ENCODE measurements around the gene ERC2.

Gene ERC2

DNA sequence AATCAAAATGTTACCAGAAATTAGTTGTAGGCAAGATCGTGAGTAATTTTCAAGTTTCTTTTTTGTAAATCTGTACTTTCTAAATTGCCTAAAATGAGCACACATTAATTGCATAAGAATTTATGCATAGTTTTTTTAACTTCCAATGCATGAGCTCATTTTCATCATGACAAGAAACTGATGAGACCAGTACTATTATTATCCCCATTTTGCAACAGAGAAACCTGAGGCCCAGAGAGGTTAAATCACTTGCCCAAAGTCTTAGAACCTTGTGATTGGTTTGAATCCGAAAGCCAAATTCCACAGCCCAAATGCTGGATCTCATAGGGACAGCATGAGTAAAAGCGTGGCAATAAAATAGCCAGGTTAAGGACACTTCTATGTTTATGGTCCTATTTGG, 274.7 kb downstream of the ERC2 start:
- in situ Hi-C loops (cut with MboI; ENCODE audit: low sequenced_read_pairs), result no loop called here

DNA sequence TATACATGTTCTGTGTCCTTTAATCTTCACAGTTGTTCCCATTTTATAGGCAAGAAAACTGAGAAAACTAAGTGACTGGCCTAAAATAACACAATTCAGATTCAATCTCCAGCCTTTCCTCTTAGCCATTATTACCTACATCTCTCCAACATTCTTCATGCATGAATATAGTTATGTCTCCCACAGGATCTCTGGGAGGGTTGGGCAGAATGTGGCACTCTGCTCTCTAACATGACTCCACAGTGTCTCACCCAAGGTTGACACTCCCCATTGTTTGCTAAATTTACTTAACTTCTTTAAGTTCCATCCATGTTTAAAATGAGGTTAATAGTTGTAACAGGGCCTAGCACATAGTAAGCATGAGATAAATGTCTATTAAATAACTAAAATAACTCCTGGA, 276.3 kb downstream of the ERC2 start:
- in situ Hi-C loops (cut with MboI; ENCODE audit: low sequenced_read_pairs), result no loop called here

DNA sequence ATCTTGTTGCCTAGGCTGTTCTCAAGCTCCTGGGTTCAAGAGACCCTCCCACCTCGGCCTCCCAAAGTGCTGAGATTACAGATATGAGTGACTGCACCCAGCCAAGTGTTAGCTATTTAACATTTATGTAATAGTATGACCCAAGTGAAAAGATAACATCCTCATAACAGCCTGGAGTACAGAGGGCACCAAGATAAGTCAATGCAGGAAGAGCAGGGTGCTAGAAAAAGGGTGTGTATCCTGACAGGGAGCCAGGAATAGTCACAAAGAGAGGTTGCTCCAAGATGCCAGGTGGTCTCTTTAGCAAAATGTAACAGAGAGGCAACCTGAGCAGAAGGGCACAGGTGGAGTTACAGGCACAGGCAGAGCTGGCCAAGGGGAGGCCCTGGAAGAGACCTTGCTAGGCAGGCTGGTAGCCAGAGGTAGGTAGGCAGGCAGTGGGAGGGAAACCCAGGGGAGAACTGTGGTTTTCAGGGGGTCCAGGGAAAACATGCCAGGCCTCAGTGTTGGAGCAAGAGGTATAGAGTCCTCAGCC, 277.4 kb downstream of the ERC2 start:
- in situ Hi-C loops (cut with MboI; ENCODE audit: low sequenced_read_pairs), result no loop called here

DNA sequence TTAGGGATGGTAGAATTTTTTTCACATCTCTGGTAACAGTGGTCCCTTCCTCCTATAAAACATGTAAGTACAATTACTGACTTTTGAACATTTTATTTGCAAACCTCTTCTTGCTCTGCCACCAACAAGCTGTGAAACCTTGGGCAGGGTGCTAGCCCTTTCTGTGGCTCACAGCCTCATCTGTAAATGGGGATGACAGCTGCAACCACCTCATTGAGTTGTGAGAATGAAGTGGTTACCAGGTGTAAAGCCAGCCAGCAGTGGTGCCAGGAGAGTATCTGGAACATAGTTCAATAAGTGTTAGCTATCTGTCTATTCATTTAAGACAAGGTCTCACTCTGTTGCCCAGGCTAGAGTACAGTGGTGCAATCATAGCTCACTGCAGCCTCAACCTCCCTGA, 278.1 kb downstream of the ERC2 start:
- in situ Hi-C loops (cut with MboI; ENCODE audit: low sequenced_read_pairs), result no loop called here

DNA sequence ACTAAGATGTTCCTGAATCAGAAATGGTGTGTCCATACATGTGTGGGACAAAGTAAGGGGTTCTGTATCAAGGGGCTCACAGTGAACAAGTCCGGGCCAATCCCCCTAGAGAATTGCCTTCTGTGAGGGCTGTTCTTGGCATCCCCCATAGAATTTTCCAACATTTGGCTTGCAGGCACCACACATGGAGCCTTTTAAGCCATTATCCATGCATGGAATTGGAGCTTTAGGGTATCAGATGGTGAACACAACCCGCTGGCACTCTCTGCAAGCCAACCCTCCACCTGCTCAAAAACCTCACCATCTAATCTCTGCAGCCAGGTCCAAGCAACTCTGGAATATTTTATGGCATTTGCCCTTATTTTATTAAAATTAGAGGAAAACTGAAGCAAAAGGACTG, 278.7 kb downstream of the ERC2 start:
- in situ Hi-C loops (cut with MboI; ENCODE audit: low sequenced_read_pairs), result no loop called here

DNA sequence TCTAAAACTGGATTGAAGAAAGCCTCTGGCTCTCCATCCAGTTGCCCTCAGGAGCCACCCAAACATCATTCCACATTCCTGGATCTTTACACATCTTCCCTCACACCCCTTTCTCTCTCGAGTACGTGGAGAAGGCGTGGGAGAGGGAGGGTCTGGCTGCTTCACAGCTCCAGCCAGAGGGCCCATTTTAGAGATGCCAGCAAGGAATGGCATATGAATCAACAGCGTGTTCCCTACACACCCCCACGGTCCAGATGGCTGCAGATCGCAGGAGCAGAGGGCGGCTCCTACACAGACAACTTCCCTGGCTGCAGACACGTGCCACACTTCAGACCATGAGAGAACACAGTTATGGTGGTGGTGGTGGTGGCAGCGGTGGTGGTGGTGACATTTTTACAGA, 280.1 kb downstream of the ERC2 start:
- in situ Hi-C loops (cut with MboI; ENCODE audit: low sequenced_read_pairs), result no loop called here

DNA sequence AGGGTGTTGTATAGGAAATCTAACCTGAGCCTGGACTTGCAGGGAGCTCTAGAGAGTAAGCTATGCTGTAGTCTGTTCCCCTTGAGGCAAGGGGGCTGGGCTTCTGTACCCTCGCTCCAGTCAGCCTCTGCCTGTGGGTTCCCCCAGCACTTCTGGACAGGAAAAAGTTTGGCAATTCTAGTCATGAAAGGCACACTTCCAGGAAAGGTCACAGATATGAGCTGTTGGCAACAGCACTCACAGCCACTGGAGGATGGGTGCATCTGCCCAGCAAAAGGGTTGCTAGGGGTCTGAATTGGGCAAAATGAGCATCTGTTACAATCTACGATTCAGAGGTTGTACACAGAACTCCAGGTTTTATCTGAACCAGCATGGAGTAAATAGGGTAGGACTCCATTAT, 281.2 kb downstream of the ERC2 start:
- in situ Hi-C loops (cut with MboI; ENCODE audit: low sequenced_read_pairs), result no loop called here

DNA sequence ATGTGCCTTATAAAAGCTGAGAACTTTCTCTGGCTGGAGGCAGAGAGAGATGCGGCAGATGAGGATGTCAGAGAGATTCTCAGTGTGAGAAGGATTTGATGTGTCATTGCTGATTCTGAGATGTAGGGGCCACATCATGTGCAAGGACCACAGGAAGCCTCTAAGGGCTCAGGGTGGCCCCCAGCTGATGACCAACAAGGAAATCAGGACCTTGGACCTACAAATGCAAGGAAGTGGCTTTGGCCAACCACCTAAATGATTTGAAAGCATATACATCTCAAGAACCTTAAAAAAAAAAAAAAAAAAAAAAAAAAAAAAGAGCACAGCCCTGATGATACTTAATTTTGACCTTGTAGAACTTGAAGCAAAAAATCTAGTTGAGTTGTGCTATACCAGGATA, 282.4 kb downstream of the ERC2 start:
- in situ Hi-C loops (cut with MboI; ENCODE audit: low sequenced_read_pairs), result no loop called here

DNA sequence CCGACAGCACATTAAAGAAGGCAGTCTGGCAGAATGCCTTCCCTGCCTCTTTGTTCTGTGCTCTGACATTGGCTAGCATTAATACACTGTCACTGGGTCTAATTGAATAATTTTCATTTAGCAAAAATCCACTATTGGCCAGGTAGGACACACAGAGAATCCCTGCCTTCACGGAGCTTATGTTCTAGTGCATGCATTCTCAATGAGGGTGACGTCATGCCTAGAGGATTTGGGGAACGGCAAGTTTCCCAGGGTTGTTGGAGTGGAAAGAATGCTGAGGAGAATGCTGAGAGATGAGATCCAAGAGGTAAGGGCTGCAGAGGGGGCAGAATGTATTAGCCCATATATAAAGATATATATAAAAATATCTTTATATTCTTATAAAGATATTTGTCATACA, 284.7 kb downstream of the ERC2 start:
- in situ Hi-C loops (cut with MboI; ENCODE audit: low sequenced_read_pairs), result no loop called here

DNA sequence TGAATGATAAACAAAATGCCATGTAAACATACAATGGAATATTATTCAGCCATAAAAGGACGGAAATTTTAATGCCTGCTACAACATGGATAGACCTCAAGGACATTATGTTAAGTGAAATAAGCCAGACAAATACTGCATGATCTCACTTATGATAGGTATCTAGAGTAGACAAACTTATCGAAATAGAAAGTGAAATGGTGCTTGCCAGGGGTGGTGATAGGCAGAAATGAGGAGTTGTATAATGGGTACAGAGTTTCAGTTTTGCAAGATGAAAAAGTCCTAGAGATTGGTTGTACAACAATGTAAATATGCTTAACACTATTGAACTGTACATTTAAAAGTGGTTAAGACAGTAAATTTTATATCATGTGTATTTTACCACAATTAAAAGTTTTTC, 287.8 kb downstream of the ERC2 start:
- in situ Hi-C loops (cut with MboI; ENCODE audit: low sequenced_read_pairs), result no loop called here

DNA sequence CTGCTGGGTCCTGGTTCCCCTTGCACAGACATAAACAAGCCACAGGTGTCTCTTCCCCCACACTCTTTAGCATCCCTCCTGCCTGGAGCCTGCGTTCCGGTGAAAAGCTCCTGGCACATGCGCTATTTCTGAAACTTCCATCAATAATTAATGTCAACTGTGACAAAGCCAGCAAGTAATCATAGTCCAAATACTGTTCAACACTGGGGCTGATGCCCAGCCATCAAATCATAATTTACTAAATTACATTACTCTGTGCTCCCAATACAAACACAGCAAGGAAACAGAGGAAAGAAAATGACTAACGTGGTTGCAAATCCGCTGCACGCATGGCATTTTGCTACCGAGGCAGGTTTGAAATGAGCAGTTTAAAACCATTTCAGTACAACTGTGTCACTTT, 294.7 kb downstream of the ERC2 start:
- in situ Hi-C loops (cut with MboI; ENCODE audit: low sequenced_read_pairs), result no loop called here

DNA sequence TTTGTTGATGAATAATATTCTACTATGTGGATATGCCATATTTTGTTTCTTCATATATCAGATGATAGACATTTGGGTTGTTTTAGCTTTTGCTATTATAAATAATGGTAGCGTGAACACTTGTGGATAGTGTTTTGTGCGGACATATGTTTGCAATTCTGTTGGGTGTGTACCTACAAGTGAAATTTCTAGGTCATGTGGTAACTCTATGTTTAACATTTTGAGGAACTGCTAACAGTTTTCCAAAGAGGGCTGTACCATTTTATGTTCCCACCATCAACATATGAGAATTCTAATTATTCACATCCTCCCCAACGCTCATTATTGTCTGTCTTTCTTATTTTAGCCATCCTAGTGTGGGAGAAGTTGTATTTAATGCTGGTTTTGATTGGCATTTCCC, 303.8 kb downstream of the ERC2 start:
- in situ Hi-C loops (cut with MboI; ENCODE audit: low sequenced_read_pairs), result no loop called here

DNA sequence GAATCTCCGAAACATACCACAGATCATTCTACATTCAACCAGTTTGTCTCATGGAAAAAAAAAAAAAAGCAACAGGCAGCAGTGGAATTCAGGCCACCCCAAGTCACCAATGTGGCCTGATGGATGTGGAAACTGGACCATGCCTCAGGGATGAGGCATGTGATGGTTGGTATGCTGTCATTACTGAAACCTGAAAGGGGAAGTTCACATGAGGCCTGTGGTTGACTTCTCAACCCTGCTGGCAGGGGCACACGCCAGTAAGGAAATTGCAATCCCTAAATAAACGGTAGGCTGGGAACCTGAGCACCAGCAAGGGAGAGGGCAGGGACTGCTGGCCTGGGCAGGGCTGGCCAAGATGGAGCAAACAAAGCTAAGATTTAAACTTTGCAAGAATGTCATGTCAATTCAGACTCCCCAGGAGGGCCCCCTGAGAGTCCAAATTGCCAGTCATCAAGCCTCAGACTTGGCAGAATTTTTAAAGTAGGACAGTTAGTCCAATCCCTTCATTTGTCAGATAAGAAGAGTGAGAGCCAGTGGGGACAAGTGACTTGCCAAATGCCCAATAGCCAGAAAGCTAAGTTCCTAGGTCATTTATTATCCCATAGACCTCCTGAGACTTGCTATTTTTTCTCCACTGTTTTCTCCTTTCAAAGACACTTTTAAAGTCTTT, 310.4 kb downstream of the ERC2 start:
- in situ Hi-C loops (cut with MboI; ENCODE audit: low sequenced_read_pairs), result no loop called here

DNA sequence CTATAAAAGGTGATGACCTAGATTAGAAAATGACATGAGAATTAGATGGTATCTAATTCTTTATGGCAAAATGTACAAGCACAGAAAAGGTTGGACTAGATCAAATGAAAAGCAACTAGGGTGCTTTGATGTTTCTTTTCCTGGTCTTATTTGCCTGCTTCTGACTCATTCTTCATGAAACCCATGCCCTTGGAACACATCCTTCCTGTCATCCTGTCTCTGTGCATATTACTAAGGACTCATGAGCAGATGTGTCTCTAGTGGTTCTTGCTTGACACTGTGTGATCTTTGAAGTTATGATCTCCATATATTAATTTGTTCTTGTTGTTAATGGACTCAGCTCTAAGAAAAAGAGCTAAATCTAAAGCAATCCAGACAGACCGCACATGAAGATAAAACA, 314.0 kb downstream of the ERC2 start:
- in situ Hi-C loops (cut with MboI; ENCODE audit: low sequenced_read_pairs), result no loop called here

DNA sequence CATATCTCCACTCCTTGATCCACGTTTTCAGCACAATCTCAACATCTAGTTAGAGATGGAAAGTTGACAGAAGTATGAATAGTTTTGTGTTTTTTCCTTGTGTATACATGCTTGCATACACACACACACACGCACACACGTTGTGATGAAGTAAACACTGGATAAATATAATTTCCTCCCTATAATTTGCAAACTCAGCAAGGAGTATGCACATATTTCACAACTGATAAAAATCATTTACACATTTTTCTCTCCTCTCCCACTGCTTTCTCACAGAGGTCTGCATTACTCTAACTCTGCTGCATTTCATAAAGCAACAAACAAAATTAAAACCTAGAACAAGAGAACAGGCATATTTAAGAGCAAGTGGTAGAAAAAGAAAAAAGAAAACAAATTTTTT, 320.9 kb downstream of the ERC2 start:
- in situ Hi-C loops (cut with MboI; ENCODE audit: low sequenced_read_pairs), result no loop called here

DNA sequence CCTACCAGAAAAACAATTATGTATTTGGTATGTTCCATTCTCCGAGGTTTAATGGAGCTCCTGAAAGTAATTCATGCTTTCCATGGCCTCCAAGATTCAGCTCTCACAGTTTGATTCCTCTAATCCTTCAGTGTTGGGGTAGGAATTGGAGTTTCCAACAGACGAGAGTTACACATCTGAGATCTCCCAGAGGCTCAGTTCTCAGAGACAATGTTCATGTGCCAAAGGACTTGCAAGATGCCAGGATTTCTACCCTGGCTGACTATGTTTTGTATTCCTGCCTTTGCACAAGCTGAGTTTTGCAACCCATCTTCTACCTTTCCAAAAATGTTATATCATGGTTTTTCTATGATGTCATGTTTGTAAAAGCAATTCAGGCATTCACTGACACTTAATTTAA, 322.9 kb downstream of the ERC2 start:
- in situ Hi-C loops (cut with MboI; ENCODE audit: low sequenced_read_pairs), result no loop called here

DNA sequence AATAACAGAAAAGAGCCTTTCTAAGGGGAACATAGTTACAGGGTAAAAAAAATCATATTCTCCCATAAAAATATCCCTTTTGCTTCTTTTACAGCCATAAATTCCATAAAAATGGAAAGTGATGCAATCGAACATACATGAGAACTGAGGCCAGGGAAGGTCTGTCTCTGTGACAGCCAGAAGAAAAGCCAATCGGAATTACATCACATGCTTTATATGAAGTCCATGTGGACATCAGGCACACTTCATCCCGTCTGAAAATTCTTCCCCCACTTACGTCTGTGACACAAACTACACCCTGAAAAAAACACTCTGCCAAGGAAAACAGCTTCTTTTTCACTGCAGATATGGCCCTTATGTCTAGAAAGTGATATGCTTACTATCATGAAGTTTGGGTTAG, 323.5 kb downstream of the ERC2 start:
- in situ Hi-C loops (cut with MboI; ENCODE audit: low sequenced_read_pairs), result no loop called here

DNA sequence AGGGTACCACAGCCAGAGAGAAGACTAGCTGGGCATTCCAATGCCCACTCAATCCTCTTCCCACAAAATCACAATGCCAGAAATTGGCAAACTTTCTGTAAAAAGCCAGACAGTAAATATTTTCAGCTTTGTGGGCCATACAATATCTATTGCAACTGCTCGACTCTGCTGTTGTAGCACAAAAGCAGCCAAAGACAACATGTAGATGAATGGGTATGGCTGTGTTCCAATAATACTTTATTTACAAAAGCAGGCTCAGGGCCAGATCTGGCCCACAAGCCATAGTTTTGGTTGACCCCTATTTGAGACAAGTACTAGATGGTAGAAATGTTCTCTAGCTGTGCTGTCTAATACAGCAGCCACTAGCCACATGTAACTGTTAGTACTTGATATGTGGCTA, 330.9 kb downstream of the ERC2 start:
- in situ Hi-C loops (cut with MboI; ENCODE audit: low sequenced_read_pairs), result no loop called here

DNA sequence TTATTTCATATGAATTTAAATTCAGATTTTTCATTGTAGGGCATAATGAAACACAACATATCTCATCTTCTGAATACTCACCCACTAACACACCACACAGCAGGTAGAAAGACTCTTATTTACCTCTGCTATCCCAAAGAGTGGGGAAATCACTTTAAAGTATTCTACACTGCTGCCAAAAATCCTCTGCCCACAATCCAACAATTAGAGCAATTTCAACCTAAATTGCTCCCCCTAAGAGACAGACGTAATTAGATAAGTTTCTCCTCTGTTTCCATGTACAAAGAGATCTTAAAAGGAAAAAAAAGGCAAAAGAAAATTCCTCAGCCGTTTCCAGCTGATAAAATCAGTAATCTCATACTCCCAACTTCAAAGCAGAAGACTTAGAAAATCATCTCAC, 331.8 kb downstream of the ERC2 start:
- in situ Hi-C loops (cut with MboI; ENCODE audit: low sequenced_read_pairs), result no loop called here

DNA sequence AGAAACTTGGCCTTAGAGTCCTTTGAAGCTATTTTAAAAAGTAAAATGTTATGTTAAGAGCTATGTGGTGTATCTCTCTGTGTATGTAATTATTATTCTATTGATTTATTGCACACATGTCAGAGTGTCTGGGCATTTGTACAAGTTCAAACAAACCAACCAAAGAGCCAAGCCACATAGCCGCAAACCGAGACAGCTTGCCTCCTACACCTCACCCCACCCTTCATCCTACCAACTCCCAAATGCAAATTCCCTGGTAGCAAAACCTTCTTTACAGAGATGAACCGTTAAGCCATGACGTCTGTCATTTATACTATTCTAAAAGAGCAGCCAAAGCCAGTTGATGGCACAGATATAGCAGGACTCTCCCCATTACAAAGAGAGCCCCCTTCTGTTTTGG, 332.3 kb downstream of the ERC2 start:
- in situ Hi-C loops (cut with MboI; ENCODE audit: low sequenced_read_pairs), result no loop called here

DNA sequence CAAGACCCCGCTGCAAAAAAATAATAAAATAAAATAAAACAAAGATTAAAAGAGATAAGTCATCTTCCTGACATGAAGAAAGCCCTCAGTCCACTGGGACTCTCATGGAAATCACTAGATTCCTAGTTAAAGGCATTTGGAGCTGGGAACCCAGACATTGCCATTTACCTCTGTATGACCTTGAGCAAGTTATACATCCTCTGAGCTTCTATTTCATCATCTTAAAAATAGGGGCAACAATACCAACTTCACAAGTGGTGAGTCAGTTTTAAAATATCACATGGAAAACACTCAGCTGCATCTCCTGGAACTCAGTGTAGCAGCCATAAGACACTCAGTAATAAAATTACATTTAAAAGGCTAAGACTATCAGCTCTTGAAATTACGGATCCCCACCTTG, 334.8 kb downstream of the ERC2 start:
- in situ Hi-C loops (cut with MboI; ENCODE audit: low sequenced_read_pairs), result no loop called here

DNA sequence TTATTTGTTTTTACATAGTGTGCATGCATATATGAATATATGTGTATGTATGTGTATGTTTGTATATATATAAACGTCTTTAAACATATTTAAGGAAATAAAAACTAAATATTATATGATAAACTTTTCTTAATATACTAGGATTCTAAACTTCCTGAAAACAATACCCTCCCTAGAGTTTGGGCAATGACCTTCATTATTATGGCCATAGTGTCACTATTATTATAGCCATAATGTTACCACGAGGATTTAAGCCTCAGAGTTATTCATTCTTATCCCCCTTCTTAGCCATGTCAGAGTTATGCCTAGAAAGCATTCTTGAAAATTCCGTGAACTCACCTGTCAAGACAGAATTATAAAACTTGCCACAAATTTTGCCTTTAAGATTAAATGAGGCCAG, 335.5 kb downstream of the ERC2 start:
- in situ Hi-C loops (cut with MboI; ENCODE audit: low sequenced_read_pairs), result no loop called here

DNA sequence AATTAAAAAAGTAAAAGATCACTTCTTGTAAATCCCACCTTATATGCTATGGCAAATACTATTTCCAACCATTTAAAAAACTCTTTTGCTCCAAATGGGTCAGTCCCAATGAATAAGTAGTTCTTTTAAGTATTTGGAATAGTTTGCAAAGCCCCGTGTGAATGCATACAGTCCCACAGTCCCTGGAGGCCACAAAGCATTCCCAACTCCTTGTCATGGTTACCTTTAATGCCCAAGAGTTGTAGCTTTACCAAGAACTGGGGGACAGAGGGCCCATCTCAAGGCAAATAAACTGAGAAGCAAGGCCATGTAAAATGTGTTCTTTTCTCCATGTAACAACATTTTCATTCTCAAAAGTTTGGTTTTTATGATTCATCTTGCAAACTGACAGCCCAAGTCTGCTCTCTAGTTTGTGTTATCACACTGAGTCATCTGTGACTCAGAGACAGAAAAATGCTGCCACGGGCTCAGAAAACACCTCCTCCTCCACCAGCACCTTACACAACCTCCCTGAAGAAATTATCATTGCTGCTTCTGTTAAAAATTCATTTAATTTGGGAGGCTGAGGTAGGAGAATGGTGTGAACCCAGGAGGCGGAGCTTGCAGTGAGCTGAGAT, 336.2 kb downstream of the ERC2 start:
- in situ Hi-C loops (cut with MboI; ENCODE audit: low sequenced_read_pairs), result no loop called here
